HG03135 (cell line): Measurements from ENCODE around the gene KCNJ18.
"Not testable (repeated sequence)": the region's sequence is repeated elsewhere in the genome, so short reads cannot be mapped to it uniquely, and the experiment has no call there.

Source experiments
- ATAC-seq: cut with Tn5 transposase; IDR thresholded peaks from one replicate; pipeline ENCODE4 v1.9.1; 2021; ENCODE audit warnings: mild to moderate bottlenecking, moderate library complexity; ENCODE audit not compliant: unreplicated experiment

Gene KCNJ18

GRCh38 chr17:21720566-21720965 lies 28.2 kb downstream of the KCNJ18 start:
- not testable (repeated sequence) for ATAC-seq

GRCh38 chr17:21722268-21722667 lies 29.9 kb downstream of the KCNJ18 start:
- ATAC-seq: not testable (repeated sequence)

- not testable (repeated sequence) for ATAC-seq
Measured at GRCh38 chr17:21724216-21725006, 32.1 kb downstream of the KCNJ18 start.

- ATAC-seq: not testable (repeated sequence)
Measured at GRCh38 chr17:21731076-21731475, 38.8 kb downstream of the KCNJ18 start.

GRCh38 chr17:21733931-21734330 lies 41.6 kb downstream of the KCNJ18 start:
- ATAC-seq: not testable (repeated sequence)

GRCh38 chr17:21735814-21736213 lies 43.5 kb downstream of the KCNJ18 start:
- not testable (repeated sequence) for ATAC-seq

GRCh38 chr17:21737015-21737580 lies 44.8 kb downstream of the KCNJ18 start:
- ATAC-seq: not testable (repeated sequence)

GRCh38 chr17:21738241-21738640 lies 45.9 kb downstream of the KCNJ18 start:
- ATAC-seq: not testable (repeated sequence)

- ATAC-seq: not testable (repeated sequence)
Measured at GRCh38 chr17:21738877-21739474, 46.7 kb downstream of the KCNJ18 start.

GRCh38 chr17:21739485-21739884 lies 47.2 kb downstream of the KCNJ18 start:
- ATAC-seq: not testable (repeated sequence)

GRCh38 chr17:21740836-21741235 lies 48.5 kb downstream of the KCNJ18 start:
- ATAC-seq: not testable (repeated sequence)

GRCh38 chr17:21741520-21741919 lies 49.2 kb downstream of the KCNJ18 start:
- ATAC-seq: not testable (repeated sequence)

- no peak for ATAC-seq
Measured at GRCh38 chr17:21742326-21742725, 50.0 kb downstream of the KCNJ18 start.

- not testable (repeated sequence) for ATAC-seq
Measured at GRCh38 chr17:21744151-21744550, 51.8 kb downstream of the KCNJ18 start.

GRCh38 chr17:21744621-21745020 lies 52.3 kb downstream of the KCNJ18 start:
- not testable (repeated sequence) for ATAC-seq

GRCh38 chr17:21745385-21746054 lies 53.2 kb downstream of the KCNJ18 start:
- not testable (repeated sequence) for ATAC-seq

GRCh38 chr17:21746415-21746814 lies 54.1 kb downstream of the KCNJ18 start:
- not testable (repeated sequence) for ATAC-seq

- not testable (repeated sequence) for ATAC-seq
Measured at GRCh38 chr17:21747195-21747915, 55.0 kb downstream of the KCNJ18 start.

- not testable (repeated sequence) for ATAC-seq
Measured at GRCh38 chr17:21748686-21749085, 56.4 kb downstream of the KCNJ18 start.

- ATAC-seq: not testable (repeated sequence)
Measured at GRCh38 chr17:21749696-21750531, 57.6 kb downstream of the KCNJ18 start.
